Naive thymus-derived CD8-positive, alpha-beta T cell (primary cell): Measurements from ENCODE around the gene TRIM14. TPM values are rescaled to one million over a fixed set of nuclear protein-coding genes. Genes with fewer than 3 reads are reported as not detected.
A peak's percentile ranks its signal among the peaks of the same experiment; 100 is the strongest.
"Not testable (repeated sequence)": the region's sequence is repeated elsewhere in the genome, so short reads cannot be mapped to it uniquely, and the experiment has no call there.

Experiments
- ATAC-seq, 2 donors: fragments of 150-1000 bp; cut with Tn5 transposase in 1 of 2; sonication (Bioruptor Pico), chemical (Tn5 transposase) in 1 of 2; 1 replicate in 1 of 2; 2 replicates in 1 of 2; pipeline ENCODE4 v1.10.0; 2021; ENCODE audit warnings: mild to moderate bottlenecking in 2 of 2, moderate library complexity in 2 of 2
- POLR2A ChIA-PET: fragments of 350-600 bp; sonication (Branson Sonifier 250); formaldehyde crosslinking; loops from one replicate; lab custom pipeline; 2021; ENCODE audit warnings: antibody characterized with exemption; lab: Charles Lee
- DNase-seq, 10 donors: peaks; one replicate each; pipeline versions ENCODE4 v3.0.0 to v3.0.0-alpha.2; 2020 to 2022
- H3K27ac Mint-ChIP-seq, 10 donors: one replicate each; pipeline ENCODE4 v1.8.0; 2020 to 2022; ENCODE audit warnings: mild to moderate bottlenecking in 10 of 10, mixed read lengths in 10 of 10, moderate library complexity in 4 of 10, inconsistent platforms in 1 of 10
- H3K27me3 Mint-ChIP-seq, 5 donors: one replicate each; pipeline ENCODE4 v1.8.0; 2021 to 2022; ENCODE audit warnings: mixed read lengths in 5 of 5
- H3K36me3 Mint-ChIP-seq, 3 donors: one replicate each; pipeline ENCODE4 v1.8.0; 2020 to 2022; ENCODE audit warnings: mixed read lengths in 3 of 3, mild to moderate bottlenecking in 2 of 3, inconsistent platforms in 1 of 3
- H3K4me1 Mint-ChIP-seq, 4 donors: one replicate each; pipeline ENCODE4 v1.8.0; 2021 to 2022; ENCODE audit warnings: mixed read lengths in 4 of 4
- H3K4me3 Mint-ChIP-seq, 10 donors: one replicate each; pipeline ENCODE4 v1.8.0; 2020 to 2022; ENCODE audit warnings: mild to moderate bottlenecking in 10 of 10, mixed read lengths in 10 of 10, moderate library complexity in 6 of 10, inconsistent platforms in 1 of 10
- H3K9me3 Mint-ChIP-seq, 9 donors: one replicate each; pipeline ENCODE4 v1.8.0; 2020 to 2022; ENCODE audit warnings: mixed read lengths in 9 of 9, mild to moderate bottlenecking in 3 of 9, inconsistent platforms in 1 of 9, moderate library complexity in 1 of 9
- polyA plus RNA-seq, 3 donors: library from polyadenylated mRNA; unstranded; fragments of 300-500 nt; fragmentation: Illumina TruSeq; gene quantifications; one replicate each; pipeline ENCODE4 v1.2.3, GENCODE V29; 2021
- total RNA-seq, 8 experiments: library from RNA in 2 of 8; stranded (reverse) in 2 of 8; gene quantifications; one replicate each; pipeline ENCODE4 v1.2.3 and lab custom pipeline; 2021 to 2026

The TRIM14 gene
- total and polyA plus RNA-seq, 5 experiments from 2014 or later: 48.7 to 84.0 (median 76.9) TPM

DNA sequence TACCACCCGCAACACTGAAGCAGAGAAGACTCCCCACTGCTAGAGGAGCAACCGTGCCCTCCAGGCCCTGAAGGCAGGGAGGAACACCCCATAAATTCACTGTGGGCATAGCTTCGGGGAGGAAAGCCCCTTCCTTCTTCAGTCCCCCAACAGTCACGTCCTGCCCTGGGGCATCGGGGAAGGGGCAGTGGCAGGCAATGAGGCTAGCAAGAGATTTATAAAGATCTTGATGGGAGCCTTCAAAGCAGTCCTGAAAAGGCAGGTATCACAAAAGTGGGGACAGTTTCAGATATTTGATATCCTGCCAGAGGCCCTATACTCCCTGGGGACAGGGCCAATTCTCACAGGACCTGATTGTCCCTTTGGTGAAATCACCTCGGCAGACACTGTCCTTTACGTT, 16.9 kb upstream of the TRIM14 start:
- POLR2A ChIA-PET: no interaction called here
- Mint-ChIP-seq H3K36me3 (peaks cover 0 to 48% (median 13%) of the 10 kb centered on the region in 3 donors), H3K4me3 (no peak overlapping the region), H3K27me3 (no peaks in the 10 kb centered on the region), H3K4me1 (peaks cover 2 to 6% (median 4%) of the 10 kb centered on the region in 4 donors), H3K9me3 (no peaks in the 10 kb centered on the region), H3K27ac (peak overlapping the region in 1 of 10 donors; percentile 10)
- DNase-seq (no peak), ATAC-seq (no peak)

DNA sequence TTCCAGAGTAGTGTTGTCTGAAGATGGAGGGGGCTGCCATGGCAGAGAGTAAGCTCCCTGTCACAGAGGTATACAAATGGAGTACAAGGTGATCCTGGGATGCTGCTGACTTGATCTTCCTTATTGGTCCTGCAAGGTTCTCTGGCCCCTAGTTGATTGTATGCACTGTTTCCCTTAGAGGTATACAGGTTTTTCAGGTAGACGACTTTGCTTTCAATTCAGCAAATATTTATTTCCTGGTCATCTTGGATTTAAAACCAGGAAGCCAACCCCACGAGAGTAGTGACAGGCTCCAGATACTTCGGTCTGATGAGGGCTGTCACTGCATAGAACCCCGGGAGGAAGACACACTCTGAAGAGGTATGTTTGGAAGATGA, 16.5 kb upstream of the TRIM14 start:
- no peak for ATAC-seq
- POLR2A ChIA-PET: no interaction called here
- peaks cover 0 to 48% (median 13%) of the 10 kb centered on the region in 3 donors for H3K36me3 Mint-ChIP-seq
- H3K4me3 Mint-ChIP-seq: no peak overlapping the region
- H3K9me3 Mint-ChIP-seq: no peaks in the 10 kb centered on the region
- peak overlapping the region in 4 of 10 donors; percentile 10 to 71 (median 50) for H3K27ac Mint-ChIP-seq
- no peaks in the 10 kb centered on the region for H3K27me3 Mint-ChIP-seq
- DNase-seq: no peak
- peaks cover 2 to 6% (median 3%) of the 10 kb centered on the region in 4 donors for H3K4me1 Mint-ChIP-seq

DNA sequence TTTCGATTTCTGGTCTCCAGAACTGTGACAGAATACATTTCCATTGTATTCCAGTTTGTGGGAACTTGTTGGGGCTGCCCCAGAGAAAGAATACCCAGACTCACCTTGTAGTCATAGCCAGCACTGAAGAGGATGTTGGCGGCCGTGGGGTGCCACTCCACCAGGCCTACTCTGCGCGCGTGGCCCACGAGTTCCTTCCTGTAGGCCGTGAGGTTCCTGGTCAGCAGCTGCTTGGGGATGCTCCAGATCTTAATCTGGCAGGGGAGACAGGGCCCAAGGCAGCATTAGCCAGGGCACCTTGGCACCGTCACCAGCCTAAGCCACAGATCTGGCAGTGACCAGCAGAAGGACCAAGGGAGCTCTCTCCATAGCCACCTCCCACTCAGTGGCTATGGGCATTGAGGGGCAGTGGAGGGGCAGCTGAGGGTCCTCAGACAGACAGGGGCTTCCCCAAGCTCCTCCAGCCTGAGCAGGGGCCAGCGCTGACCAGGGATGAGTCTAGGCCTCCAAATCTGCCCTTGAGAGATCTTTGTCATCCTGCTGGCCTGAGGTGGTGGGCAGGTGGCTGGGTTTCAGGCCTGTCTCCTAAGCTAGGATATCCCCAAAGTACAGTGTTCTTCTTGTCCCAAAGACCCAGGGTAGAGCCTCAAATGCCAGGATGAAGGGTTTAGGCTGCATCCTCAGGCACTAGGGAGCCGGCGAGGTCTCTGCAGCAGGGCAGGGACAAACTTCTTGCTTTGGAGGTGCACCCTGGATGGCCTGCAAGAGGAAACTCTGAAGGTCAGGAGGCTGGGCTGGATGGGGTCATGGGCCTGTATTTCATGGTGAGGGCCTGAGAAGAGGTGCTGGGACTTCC, 15.9 kb upstream of the TRIM14 start:
- Mint-ChIP-seq H3K4me1 (peaks cover 2 to 6% (median 2%) of the 10 kb centered on the region in 4 donors), H3K27ac (peak overlapping the region in 3 of 10 donors; percentile 18 to 68 (median 60)), H3K9me3 (no peaks in the 10 kb centered on the region), H3K27me3 (no peaks in the 10 kb centered on the region), H3K36me3 (peaks cover 0 to 51% (median 11%) of the 10 kb centered on the region in 3 donors), H3K4me3 (no peak overlapping the region)
- no peak for DNase-seq
- no peak for ATAC-seq
- POLR2A ChIA-PET: no interaction called here

DNA sequence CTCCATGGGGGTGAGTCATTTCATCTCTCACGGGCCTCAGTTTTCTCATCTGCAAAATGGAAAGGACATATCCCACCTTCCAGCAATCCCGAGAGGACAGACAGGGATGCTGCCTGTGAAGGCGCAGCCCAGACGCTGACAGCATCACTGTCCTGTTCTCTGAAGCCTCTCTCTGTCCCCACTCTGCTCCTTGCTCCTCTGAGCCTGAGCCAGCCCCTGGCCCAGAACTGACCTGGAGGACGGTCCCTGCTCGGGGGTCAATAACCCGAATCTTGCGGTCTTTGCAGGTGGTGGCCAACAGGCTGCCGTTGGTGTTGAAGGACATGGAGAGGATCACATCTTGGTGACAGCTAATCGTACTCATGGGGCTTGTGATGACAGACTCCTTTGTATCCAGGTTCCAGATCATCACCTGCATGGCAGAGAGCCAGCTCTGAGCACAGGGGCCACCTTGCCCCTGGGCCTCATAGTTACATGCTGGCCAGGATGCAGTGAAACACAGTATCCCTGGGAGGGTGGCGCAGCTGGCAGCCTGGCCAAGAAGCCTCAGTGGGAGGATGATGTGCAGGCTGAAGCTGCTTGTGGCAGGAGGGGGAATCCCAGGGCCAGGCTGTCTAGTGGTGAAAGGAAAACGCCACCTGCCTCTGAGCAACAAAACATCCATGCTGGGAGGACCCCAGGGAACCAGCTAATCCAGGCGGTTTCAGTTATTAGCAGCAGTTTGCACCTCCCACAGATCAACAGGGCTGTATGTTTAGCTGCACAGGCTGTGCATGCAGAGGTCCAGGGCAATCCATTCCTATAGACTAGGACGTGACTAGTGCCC, 14.0 kb upstream of the TRIM14 start:
- no peaks in the 10 kb centered on the region for H3K27me3 Mint-ChIP-seq
- peaks cover 2 to 17% (median 4%) of the 10 kb centered on the region in 4 donors for H3K4me1 Mint-ChIP-seq
- H3K9me3 Mint-ChIP-seq: no peaks in the 10 kb centered on the region
- ATAC-seq (no peak), DNase-seq (no peak)
- peak overlapping the region in 5 of 10 donors; percentile 25 to 76 (median 67) for H3K27ac Mint-ChIP-seq
- no peak overlapping the region for H3K4me3 Mint-ChIP-seq
- POLR2A ChIA-PET: interaction anchor here (1.6 kb wide), 1 partner anchor 10 kb away, joined by 5 read pairs; no protein-coding TSS in a partner anchor
- peaks cover 0 to 61% (median 14%) of the 10 kb centered on the region in 3 donors for H3K36me3 Mint-ChIP-seq

DNA sequence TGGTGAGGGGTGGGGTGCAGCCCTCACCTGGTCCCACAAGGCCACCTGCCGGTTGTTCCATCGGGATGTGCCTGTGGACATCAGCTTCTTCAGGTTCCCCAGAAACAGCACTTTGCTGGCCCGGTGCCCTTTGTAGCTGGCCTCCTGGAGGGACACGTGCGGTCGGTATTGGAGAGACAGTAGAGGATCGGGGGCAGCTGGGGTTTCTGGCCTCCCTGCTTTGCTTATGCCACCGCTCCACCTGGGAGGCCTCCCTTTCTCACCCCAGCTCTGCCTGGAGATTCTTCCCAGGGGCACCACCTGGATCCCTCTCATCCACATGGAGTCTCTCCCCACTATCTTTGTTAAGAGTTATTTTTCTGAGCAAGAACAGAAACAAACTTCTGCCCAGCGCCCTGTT, 13.1 kb upstream of the TRIM14 start:
- H3K27ac Mint-ChIP-seq: peak overlapping the region in 4 of 10 donors; percentile 31 to 68 (median 59)
- DNase-seq: no peak
- no peak overlapping the region for H3K4me3 Mint-ChIP-seq
- H3K4me1 Mint-ChIP-seq: peaks cover 2 to 17% (median 4%) of the 10 kb centered on the region in 4 donors
- H3K27me3 Mint-ChIP-seq: no peaks in the 10 kb centered on the region
- no peaks in the 10 kb centered on the region for H3K9me3 Mint-ChIP-seq
- POLR2A ChIA-PET: interaction anchor here (1.6 kb wide), 1 partner anchor 9 kb away, joined by 5 read pairs; no protein-coding TSS in a partner anchor
- no peak for ATAC-seq
- H3K36me3 Mint-ChIP-seq: peaks cover 0 to 60% (median 14%) of the 10 kb centered on the region in 3 donors

DNA sequence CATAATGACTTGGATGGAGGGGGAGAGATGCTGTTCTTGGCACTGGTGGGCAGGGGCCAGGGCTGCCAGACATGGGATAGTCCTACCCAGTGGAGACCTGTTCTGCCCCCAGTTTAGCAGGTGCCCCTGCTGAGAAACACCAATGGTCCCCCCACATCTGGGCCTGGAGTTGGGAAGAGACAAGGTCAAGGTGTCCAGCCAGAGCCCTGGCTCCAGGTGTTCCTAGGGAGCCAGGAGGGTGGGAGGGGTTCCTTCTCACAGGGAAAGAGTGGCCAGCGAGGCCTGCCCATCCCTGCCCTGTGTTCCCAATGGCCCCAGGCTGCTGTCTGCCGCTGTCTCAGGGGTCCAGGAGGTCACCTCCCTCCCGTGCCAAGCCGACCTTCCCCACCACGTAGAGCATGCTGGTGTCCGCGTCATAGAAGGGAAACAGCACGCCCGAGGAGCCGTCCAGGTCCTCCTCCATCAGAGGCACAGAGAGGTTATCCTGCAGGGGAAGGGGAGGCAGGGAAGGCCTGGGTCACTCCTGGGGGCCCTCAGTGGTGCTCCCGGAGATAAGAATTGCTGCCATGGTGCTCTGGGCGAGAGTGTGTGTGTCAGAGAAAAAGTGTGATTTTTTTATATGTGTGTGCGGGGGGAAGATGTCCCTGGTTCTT, 11.7 kb upstream of the TRIM14 start:
- Mint-ChIP-seq H3K4me3 (no peak overlapping the region), H3K27ac (peak overlapping the region in 4 of 10 donors; percentile 13 to 88 (median 68)), H3K27me3 (no peaks in the 10 kb centered on the region), H3K9me3 (no peaks in the 10 kb centered on the region), H3K4me1 (peaks cover 2 to 17% (median 4%) of the 10 kb centered on the region in 4 donors), H3K36me3 (peaks cover 0 to 62% (median 14%) of the 10 kb centered on the region in 3 donors)
- POLR2A ChIA-PET: interaction anchor here (0.6 to 1.3 kb wide), 2 partner anchors 10 to 60 kb away, joined by 3 to 4 read pairs; no protein-coding TSS in a partner anchor
- DNase-seq: no peak
- ATAC-seq: no peak

DNA sequence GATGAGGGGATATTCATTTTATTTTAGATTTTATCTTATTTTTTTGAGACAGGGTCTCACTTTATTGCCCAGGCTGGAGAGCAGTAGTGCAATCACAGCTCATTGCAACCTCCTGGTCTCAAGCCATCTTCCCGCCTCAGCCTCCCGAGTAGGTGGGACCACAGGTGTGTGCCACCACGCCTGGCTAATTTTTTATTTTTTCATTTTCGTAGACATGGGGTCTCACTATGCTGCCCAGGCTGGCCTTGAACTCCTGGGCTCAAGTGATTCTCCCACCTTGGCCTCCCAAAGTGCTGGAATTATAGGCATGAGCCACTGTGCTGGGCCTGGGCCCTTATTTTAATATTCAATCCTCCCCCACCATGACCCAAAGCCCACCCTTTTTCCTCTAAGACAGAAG, 11.0 kb upstream of the TRIM14 start:
- H3K9me3 Mint-ChIP-seq, ATAC-seq, DNase-seq, H3K4me3 Mint-ChIP-seq, H3K27me3 Mint-ChIP-seq: not testable (repeated sequence)
- POLR2A ChIA-PET: interaction anchor here (1.3 kb wide), 1 partner anchor 9 kb away, joined by 4 read pairs; no protein-coding TSS in a partner anchor
- H3K27ac Mint-ChIP-seq: peak overlapping the region in 5 of 10 donors; percentile 19 to 88 (median 57)
- peaks cover 2 to 20% (median 4%) of the 10 kb centered on the region in 4 donors for H3K4me1 Mint-ChIP-seq
- H3K36me3 Mint-ChIP-seq: peaks cover 0 to 59% (median 14%) of the 10 kb centered on the region in 3 donors

DNA sequence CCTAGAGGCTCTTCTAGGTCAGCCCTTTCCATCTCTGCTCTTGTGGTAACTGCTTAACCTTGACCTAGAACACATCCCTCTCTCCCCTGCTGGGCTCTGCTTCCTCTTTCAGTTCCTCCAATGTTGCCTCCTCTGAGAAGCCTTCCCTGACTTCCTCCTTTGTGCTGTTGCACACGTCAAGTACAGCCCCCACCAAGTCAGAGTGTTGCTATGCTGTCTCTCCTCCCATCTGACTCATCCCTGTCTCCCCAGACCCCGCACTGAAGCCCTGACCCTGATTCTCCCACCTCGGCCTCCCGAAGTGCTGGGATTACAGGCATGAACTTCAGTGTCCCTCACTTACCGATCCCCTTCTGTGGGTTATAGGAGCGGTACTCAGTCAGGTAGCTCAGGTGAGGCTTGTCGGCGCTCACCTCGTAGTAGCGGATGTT, 10.4 kb upstream of the TRIM14 start:
- DNase-seq (peak in 1 of 10 donors; percentile 27), ATAC-seq (no peak)
- peaks cover 2 to 21% (median 4%) of the 10 kb centered on the region in 4 donors for H3K4me1 Mint-ChIP-seq
- POLR2A ChIA-PET: interaction anchor here (0.6 to 1.3 kb wide), 4 partner anchors 8 to 128 kb away, joined by 3 to 7 read pairs (median 4); partner anchors contain the start of genes CORO2A and TRIM14
- H3K27me3 Mint-ChIP-seq: no peaks in the 10 kb centered on the region
- H3K36me3 Mint-ChIP-seq: peaks cover 0 to 63% (median 14%) of the 10 kb centered on the region in 3 donors
- no peak overlapping the region for H3K4me3 Mint-ChIP-seq
- H3K27ac Mint-ChIP-seq: peak overlapping the region; percentile 19 to 88 (median 62)
- H3K9me3 Mint-ChIP-seq: no peaks in the 10 kb centered on the region

DNA sequence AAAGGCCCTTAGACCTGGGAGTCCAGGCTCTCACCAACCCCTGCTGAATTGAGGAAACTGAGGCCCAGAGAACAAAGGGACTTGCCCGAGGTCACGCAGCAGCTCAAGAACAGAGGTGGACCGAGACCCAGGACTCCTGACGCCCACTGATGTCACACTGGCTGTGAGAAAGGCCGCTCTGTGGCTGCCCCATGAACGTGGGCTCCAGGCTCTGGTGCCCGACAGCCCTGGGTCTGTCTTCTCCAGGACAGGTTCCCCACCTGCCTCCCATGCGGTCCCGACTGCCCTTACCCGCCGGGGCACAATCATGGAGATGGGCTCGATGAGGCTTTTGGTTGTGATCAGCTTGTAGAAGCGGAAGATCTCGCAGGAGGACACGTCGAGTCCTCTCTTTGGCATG, 9.3 kb upstream of the TRIM14 start:
- peaks cover 0 to 22% (median under 1%) of the 10 kb centered on the region in 4 donors for H3K4me1 Mint-ChIP-seq
- H3K9me3 Mint-ChIP-seq: no peaks in the 10 kb centered on the region
- DNase-seq (no peak), ATAC-seq (no peak)
- peak overlapping the region in 4 of 10 donors; percentile 33 to 65 (median 46) for H3K27ac Mint-ChIP-seq
- peaks cover 0 to 63% (median 12%) of the 10 kb centered on the region in 3 donors for H3K36me3 Mint-ChIP-seq
- no peaks in the 10 kb centered on the region for H3K27me3 Mint-ChIP-seq
- no peak overlapping the region for H3K4me3 Mint-ChIP-seq
- POLR2A ChIA-PET: interaction anchor here (1.1 to 1.2 kb wide), 2 partner anchors 9 to 63 kb away, joined by 3 to 4 read pairs; partner anchors contain the start of genes CORO2A and TRIM14

DNA sequence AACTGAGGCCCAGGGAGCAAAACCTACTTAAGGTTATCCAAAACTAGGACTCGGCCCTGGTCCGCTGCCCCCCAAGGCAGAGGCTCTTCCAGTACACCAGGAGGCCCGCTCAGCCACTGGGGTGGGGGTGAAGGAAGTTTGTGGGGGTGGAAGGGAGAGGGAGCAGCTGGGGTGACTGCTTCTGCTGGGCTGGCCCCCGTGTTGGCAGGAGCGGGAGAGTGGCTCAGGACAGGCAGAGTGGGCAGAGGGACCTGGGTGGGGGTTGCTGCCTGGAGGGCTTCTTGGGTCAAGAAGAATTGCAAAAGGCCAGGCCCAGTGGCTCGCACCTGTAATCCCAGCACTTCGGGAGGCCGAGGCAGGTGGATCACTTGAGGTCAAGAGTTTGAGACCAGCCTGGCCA, 8.2 kb upstream of the TRIM14 start:
- H3K9me3 Mint-ChIP-seq: no peaks in the 10 kb centered on the region
- H3K27ac Mint-ChIP-seq: peak overlapping the region in 4 of 10 donors; percentile 29 to 67 (median 58)
- H3K4me1 Mint-ChIP-seq: peaks cover 2 to 26% (median 7%) of the 10 kb centered on the region in 4 donors
- H3K4me3 Mint-ChIP-seq: no peak overlapping the region
- no peak for ATAC-seq
- no peak for DNase-seq
- H3K27me3 Mint-ChIP-seq: no peaks in the 10 kb centered on the region
- H3K36me3 Mint-ChIP-seq: peaks cover 0 to 59% (median 12%) of the 10 kb centered on the region in 3 donors
- POLR2A ChIA-PET: interaction anchor here (0.6 kb wide), 3 partner anchors 25 to 871 kb away, joined by 3 to 6 read pairs (median 3); no protein-coding TSS in a partner anchor

DNA sequence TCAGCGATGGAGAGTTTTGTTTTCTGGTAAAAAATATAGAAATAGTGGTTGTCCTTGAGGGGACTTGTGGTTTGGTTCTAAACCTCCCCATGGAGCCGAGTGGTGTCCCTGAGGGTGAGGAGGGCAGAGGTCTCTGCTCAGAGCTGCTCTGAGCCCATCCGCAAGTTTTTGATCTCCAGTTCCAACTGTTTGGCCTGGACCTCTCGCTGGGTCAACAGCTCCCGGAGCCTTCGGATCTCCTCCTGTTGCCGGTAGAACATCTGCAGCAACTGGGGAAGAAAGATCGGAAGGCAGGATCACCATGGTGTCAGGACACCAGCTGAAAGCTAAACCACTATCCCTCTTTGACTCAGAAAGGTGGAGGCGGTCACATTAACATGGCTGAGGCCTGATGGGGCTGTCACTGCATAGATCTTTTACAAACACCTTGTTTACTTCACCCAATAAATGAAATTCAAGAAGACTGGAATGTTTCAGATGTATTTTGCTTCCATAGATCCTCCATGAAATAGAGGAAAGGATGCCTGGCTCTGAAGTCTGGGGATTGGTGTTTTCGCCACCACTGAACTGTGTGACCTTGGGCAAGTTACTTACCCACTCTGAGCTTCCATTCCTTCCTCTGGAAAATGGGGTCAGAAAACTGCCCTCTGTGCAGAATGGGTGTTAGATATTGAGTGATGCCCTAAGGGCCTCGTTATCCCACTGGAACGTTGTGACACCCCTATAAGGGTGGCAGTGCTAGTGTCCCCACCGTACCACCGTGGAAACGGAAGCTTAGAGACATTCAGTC, 5.8 kb upstream of the TRIM14 start:
- no peak for DNase-seq
- H3K9me3 Mint-ChIP-seq: no peaks in the 10 kb centered on the region
- ATAC-seq: no peak
- H3K27ac Mint-ChIP-seq: peak overlapping the region in 7 of 10 donors; percentile 20 to 55 (median 48)
- POLR2A ChIA-PET: no interaction called here
- H3K4me1 Mint-ChIP-seq: peaks cover 13 to 48% (median 30%) of the 10 kb centered on the region in 4 donors
- H3K36me3 Mint-ChIP-seq: peaks cover 0 to 41% (median 6%) of the 10 kb centered on the region in 3 donors
- no peaks in the 10 kb centered on the region for H3K27me3 Mint-ChIP-seq
- H3K4me3 Mint-ChIP-seq: no peak overlapping the region
